SK-N-SH (cell line): ENCODE measurements around the gene NHS.

ENCODE experiments used
- CHD2 ChIP-seq: fragments of 150-350 bp; IDR thresholded peaks from 2 replicates; pipeline ENCODE4 v1.6.1; 2018; ENCODE audit warnings: low read length; ENCODE audit not compliant: partially characterized antibody
- EP300 ChIP-seq, 2 experiments: IDR thresholded peaks; 2 replicates each; pipeline versions ENCODE4 v1.4.0 to v1.6.1; 2012; ENCODE audit warnings: borderline replicate concordance in 1 of 2, low read depth in 1 of 2, low read length in 1 of 2
- GATA2 ChIP-seq: sonication (generic); formaldehyde crosslinking; IDR thresholded peaks from 2 replicates; pipeline ENCODE4 v1.5.0; 2020; ENCODE audit warnings: mild to moderate bottlenecking, missing genetic modification reagents
- MAX ChIP-seq: IDR thresholded peaks from 2 replicates; pipeline ENCODE4 v1.4.0; 2012; ENCODE audit warnings: low read depth
- POLR2AphosphoS5 ChIP-seq: IDR thresholded peaks from 2 replicates; pipeline ENCODE4 v1.6.1; 2012; ENCODE audit warnings: low read depth, low read length
- SIN3A ChIP-seq: IDR thresholded peaks from 2 replicates; pipeline ENCODE4 v1.6.1; 2012; ENCODE audit warnings: low read depth, mild to moderate bottlenecking, low read length, moderate library complexity, borderline replicate concordance
- SMC3 ChIP-seq: IDR thresholded peaks from 2 replicates; pipeline ENCODE4 v1.6.1; 2012; ENCODE audit warnings: low read depth, low read length, improper control_type of control experiment
- YY1 ChIP-seq: IDR thresholded peaks from 2 replicates; pipeline ENCODE4 v1.4.0; 2012; ENCODE audit warnings: low read depth, mild to moderate bottlenecking
- TF ChIP-seq, protein P1 (sequence below): fragments of 200-600 bp; sonication (generic); IDR thresholded peaks from 2 replicates; pipeline ENCODE4 v1.6.1; 2017; ENCODE audit warnings: antibody characterized with exemption, mild to moderate bottlenecking, moderate library complexity
- TF ChIP-seq, protein P2 (sequence below): IDR thresholded peaks from 2 replicates; pipeline ENCODE4; 2012
- TF ChIP-seq, protein P3 (sequence below): fragments of 150-350 bp; IDR thresholded peaks from 2 replicates; pipeline ENCODE4 v1.6.1; 2017; ENCODE audit warnings: antibody characterized with exemption, low read length, low read depth, borderline replicate concordance

DNA sequence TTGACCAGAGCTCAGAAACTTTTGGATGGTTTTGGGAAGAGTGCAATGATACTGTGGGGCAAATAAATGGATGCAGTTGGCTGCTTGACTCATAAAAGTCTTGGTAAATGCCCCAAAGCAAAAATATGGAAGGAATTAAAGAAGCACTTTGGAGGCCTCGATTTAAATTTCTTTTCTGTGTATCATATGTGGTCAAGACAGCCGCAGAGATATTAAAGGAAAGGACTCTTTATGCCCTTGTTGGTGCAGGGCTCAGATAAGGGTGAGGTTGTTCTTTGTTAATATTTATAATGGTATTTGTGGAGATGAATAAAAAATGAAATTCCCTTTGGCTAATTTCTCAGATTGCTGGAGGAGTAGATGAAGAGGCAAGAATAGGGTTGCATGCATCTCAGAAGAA, 90.2 kb downstream of the NHS start:
- TF ChIP-seq, protein P1, sequence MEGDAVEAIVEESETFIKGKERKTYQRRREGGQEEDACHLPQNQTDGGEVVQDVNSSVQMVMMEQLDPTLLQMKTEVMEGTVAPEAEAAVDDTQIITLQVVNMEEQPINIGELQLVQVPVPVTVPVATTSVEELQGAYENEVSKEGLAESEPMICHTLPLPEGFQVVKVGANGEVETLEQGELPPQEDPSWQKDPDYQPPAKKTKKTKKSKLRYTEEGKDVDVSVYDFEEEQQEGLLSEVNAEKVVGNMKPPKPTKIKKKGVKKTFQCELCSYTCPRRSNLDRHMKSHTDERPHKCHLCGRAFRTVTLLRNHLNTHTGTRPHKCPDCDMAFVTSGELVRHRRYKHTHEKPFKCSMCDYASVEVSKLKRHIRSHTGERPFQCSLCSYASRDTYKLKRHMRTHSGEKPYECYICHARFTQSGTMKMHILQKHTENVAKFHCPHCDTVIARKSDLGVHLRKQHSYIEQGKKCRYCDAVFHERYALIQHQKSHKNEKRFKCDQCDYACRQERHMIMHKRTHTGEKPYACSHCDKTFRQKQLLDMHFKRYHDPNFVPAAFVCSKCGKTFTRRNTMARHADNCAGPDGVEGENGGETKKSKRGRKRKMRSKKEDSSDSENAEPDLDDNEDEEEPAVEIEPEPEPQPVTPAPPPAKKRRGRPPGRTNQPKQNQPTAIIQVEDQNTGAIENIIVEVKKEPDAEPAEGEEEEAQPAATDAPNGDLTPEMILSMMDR = no peak
- TF ChIP-seq MAX (no peak), EP300 (IDR thresholded peaks at IDR 0.05; ENCODE audit: borderline replicate concordance in 1 of 2, low read depth in 1 of 2, low read length in 1 of 2) (no peak), SMC3 (no peak), SIN3A (no peak), CHD2 (no peak), YY1 (no peak), POLR2AphosphoS5 (no peak), GATA2 (CRISPR knock-in tag) (no peak)
- TF ChIP-seq, protein P2, sequence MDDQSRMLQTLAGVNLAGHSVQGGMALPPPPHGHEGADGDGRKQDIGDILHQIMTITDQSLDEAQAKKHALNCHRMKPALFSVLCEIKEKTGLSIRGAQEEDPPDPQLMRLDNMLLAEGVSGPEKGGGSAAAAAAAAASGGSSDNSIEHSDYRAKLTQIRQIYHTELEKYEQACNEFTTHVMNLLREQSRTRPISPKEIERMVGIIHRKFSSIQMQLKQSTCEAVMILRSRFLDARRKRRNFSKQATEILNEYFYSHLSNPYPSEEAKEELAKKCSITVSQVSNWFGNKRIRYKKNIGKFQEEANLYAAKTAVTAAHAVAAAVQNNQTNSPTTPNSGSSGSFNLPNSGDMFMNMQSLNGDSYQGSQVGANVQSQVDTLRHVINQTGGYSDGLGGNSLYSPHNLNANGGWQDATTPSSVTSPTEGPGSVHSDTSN = no peak
- TF ChIP-seq, protein P3, sequence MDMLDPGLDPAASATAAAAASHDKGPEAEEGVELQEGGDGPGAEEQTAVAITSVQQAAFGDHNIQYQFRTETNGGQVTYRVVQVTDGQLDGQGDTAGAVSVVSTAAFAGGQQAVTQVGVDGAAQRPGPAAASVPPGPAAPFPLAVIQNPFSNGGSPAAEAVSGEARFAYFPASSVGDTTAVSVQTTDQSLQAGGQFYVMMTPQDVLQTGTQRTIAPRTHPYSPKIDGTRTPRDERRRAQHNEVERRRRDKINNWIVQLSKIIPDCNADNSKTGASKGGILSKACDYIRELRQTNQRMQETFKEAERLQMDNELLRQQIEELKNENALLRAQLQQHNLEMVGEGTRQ = no peak
